SK-N-SH (cell line): Measurements from ENCODE around the gene AGRN. TPM values are rescaled to one million over a fixed set of nuclear protein-coding genes. Genes with fewer than 3 reads are reported as not detected.

Experiments
- CTCF ChIA-PET: fragments of 300-600, 350-600 bp; formaldehyde crosslinking; extraction: SDS; loops from one replicate; lab custom pipeline; 2021; lab: Yijun Ruan, JAX
- POLR2A ChIA-PET: fragments of 350-600 bp; sonication (Branson Sonifier 250); formaldehyde crosslinking; extraction: SDS; loops from one replicate; lab custom pipeline; 2020; ENCODE audit warnings: antibody characterized with exemption, inconsistent platforms; lab: Yijun Ruan, JAX
- DNase-seq: peaks from one replicate; pipeline ENCODE4 v3.0.0; 2012
- H2AFZ ChIP-seq: fragments of 200-600 bp; sonication (generic); 2 replicates; pipeline ENCODE4 v1.8.1; 2016; ENCODE audit warnings: antibody characterized with exemption, mild to moderate bottlenecking, low read depth
- H3F3A ChIP-seq: fragments of 200-600 bp; sonication (generic); replicated peaks from 2 replicates; pipeline ENCODE3; 2016; ENCODE audit warnings: antibody characterized with exemption, mild to moderate bottlenecking; ENCODE audit not compliant: insufficient read depth
- H3K27ac ChIP-seq, 2 experiments: fragments of 200-500 bp in 1 of 2; fragments of 200-600 bp in 1 of 2; sonication (Bioruptor generic) in 1 of 2; sonication (generic), shearing (Covaris generic) in 1 of 2; 2 replicates each; pipeline versions ENCODE4 v1.5.1 to v1.6.1; 2014 to 2016; ENCODE audit warnings: low read depth in 2 of 2, inconsistent platforms in 1 of 2, low read length in 1 of 2, mild to moderate bottlenecking in 1 of 2, mixed read lengths in 1 of 2
- H3K27me3 ChIP-seq: fragments of 200-600 bp; sonication (generic), shearing (Covaris generic); 2 replicates; pipeline ENCODE4 v1.6.1; 2016; ENCODE audit warnings: mixed run types; ENCODE audit not compliant: insufficient read depth
- H3K36me3 ChIP-seq, 2 experiments: fragments of 200-500 bp in 1 of 2; fragments of 200-600 bp in 1 of 2; sonication (Bioruptor generic) in 1 of 2; sonication (generic) in 1 of 2; replicated peaks in 1 of 2; 2 replicates each; pipeline versions ENCODE3 to v1.5.1; 2014 to 2016; ENCODE audit warnings: low read length in 1 of 2, mild to moderate bottlenecking in 1 of 2; ENCODE audit not compliant: insufficient read depth in 2 of 2, control insufficient read depth in 1 of 2
- H3K4me1 ChIP-seq, 2 experiments: fragments of 200-500 bp in 1 of 2; fragments of 200-600 bp in 1 of 2; sonication (Bioruptor generic) in 1 of 2; sonication (generic), shearing (Covaris generic) in 1 of 2; 2 replicates each; pipeline versions ENCODE4 v1.5.1 to v1.6.1; 2014 to 2016; ENCODE audit warnings: low read depth in 1 of 2, low read length in 1 of 2, mixed run types in 1 of 2; ENCODE audit not compliant: insufficient read depth in 2 of 2, control insufficient read depth in 1 of 2
- H3K4me2 ChIP-seq: fragments of 200-600 bp; sonication (generic), shearing (Covaris generic); 2 replicates; pipeline ENCODE4 v1.6.1; 2017; ENCODE audit warnings: mixed run types
- H3K4me3 ChIP-seq, 2 experiments: fragments of 200-500 bp in 1 of 2; fragments of 200-600 bp in 1 of 2; sonication (Bioruptor generic) in 1 of 2; sonication (generic), shearing (Covaris generic) in 1 of 2; 2 replicates each; pipeline versions ENCODE4 v1.5.1 to v1.8.1; 2014 to 2016; ENCODE audit warnings: low read depth in 2 of 2, inconsistent platforms in 1 of 2, low read length in 1 of 2, mild to moderate bottlenecking in 1 of 2, mixed read lengths in 1 of 2, moderate library complexity in 1 of 2
- H3K79me2 ChIP-seq: fragments of 200-600 bp; sonication (generic); 2 replicates; pipeline ENCODE4 v1.8.1; 2017; ENCODE audit warnings: mild to moderate bottlenecking; ENCODE audit not compliant: insufficient read depth
- H3K9ac ChIP-seq: fragments of 200-600 bp; sonication (generic); 2 replicates; pipeline ENCODE4 v1.6.1; 2017; ENCODE audit warnings: mixed run types
- H3K9me2 ChIP-seq: fragments of 200-600 bp; sonication (generic); 2 replicates; pipeline ENCODE4 v1.6.1; 2017; ENCODE audit warnings: mixed run types
- H3K9me3 ChIP-seq: fragments of 200-600 bp; sonication (generic); 2 replicates; pipeline ENCODE4 v1.6.1; 2017; ENCODE audit warnings: mixed run types, mild to moderate bottlenecking, moderate library complexity
- H4K20me1 ChIP-seq: fragments of 200-600 bp; sonication (generic); 2 replicates; pipeline ENCODE4 v1.6.1; 2017; ENCODE audit warnings: mild to moderate bottlenecking, mixed run types; ENCODE audit not compliant: insufficient read depth
- EZH2phosphoT487 ChIP-seq: fragments of 200-600 bp; sonication (generic); IDR thresholded peaks from 2 replicates; pipeline ENCODE4 v1.6.1; 2017; ENCODE audit warnings: low read depth, mixed run types, mild to moderate bottlenecking, antibody characterized with exemption, moderate library complexity, borderline replicate concordance
- FOSL2 ChIP-seq: IDR thresholded peaks from 2 replicates; pipeline ENCODE4 v1.4.0; 2012; ENCODE audit warnings: low read depth, mild to moderate bottlenecking, moderate library complexity, borderline replicate concordance
- FOXJ3 ChIP-seq: sonication (generic); formaldehyde crosslinking; IDR thresholded peaks from 2 replicates; pipeline ENCODE4 v1.5.1; 2020; ENCODE audit warnings: mild to moderate bottlenecking, missing genetic modification reagents
- GATA2 ChIP-seq: sonication (generic); formaldehyde crosslinking; IDR thresholded peaks from 2 replicates; pipeline ENCODE4 v1.5.0; 2020; ENCODE audit warnings: mild to moderate bottlenecking, missing genetic modification reagents
- NFIC ChIP-seq: IDR thresholded peaks from 2 replicates; pipeline ENCODE4 v1.4.0; 2012; ENCODE audit warnings: borderline replicate concordance
- NRF1 ChIP-seq: IDR thresholded peaks from 2 replicates; pipeline ENCODE4 v1.6.1; 2012; ENCODE audit warnings: low read depth, mild to moderate bottlenecking, low read length
- PBX3 ChIP-seq: IDR thresholded peaks from 2 replicates; pipeline ENCODE4; 2012
- RCOR1 ChIP-seq: fragments of 150-350 bp; IDR thresholded peaks from 2 replicates; pipeline ENCODE4 v1.6.1; 2017; ENCODE audit warnings: antibody characterized with exemption, low read length
- RFX5 ChIP-seq: IDR thresholded peaks from 2 replicates; pipeline ENCODE4 v1.6.1; 2012; ENCODE audit warnings: mild to moderate bottlenecking, improper control_type of control experiment, low read length
- RXRA ChIP-seq: IDR thresholded peaks from 2 replicates; pipeline ENCODE4 v1.4.0; 2012; ENCODE audit warnings: low read depth, mild to moderate bottlenecking, borderline replicate concordance
- SIN3A ChIP-seq: IDR thresholded peaks from 2 replicates; pipeline ENCODE4 v1.6.1; 2012; ENCODE audit warnings: low read depth, mild to moderate bottlenecking, low read length, moderate library complexity, borderline replicate concordance
- TAF1 ChIP-seq: IDR thresholded peaks from 2 replicates; pipeline ENCODE4 v1.6.1; 2012; ENCODE audit warnings: low read depth, mild to moderate bottlenecking, low read length, moderate library complexity, borderline replicate concordance
- TCF12 ChIP-seq: IDR thresholded peaks from 2 replicates; pipeline ENCODE4 v1.4.0; 2012
- WGBS: methylation state at CpG from one replicate; pipeline ENCODE4 v1.1.6; 2017; ENCODE audit warnings: low lambda C conversion rate; 5-methylcytosine and 5-hydroxymethylcytosine counted together
- polyA plus RNA-seq, 3 experiments: library from polyadenylated mRNA; depleted of rRNA; stranded (reverse); fragments of >200 nt; gene quantifications; 2 replicates each; pipeline ENCODE4 v1.2.3, GENCODE V29; 2012
- TF ChIP-seq, protein P1 (sequence below): IDR thresholded peaks from 2 replicates; pipeline ENCODE4 v1.4.0; 2012; ENCODE audit warnings: low read depth, borderline replicate concordance
- TF ChIP-seq, protein P2 (sequence below): IDR thresholded peaks from 2 replicates; pipeline ENCODE4 v1.6.1; 2012; ENCODE audit warnings: mild to moderate bottlenecking, low read depth, low read length, moderate library complexity

AGRN gene
- polyA plus RNA-seq, 1 of the 3 experiments (the other 2 are of a cell fraction) = 31.6 TPM

DNA sequence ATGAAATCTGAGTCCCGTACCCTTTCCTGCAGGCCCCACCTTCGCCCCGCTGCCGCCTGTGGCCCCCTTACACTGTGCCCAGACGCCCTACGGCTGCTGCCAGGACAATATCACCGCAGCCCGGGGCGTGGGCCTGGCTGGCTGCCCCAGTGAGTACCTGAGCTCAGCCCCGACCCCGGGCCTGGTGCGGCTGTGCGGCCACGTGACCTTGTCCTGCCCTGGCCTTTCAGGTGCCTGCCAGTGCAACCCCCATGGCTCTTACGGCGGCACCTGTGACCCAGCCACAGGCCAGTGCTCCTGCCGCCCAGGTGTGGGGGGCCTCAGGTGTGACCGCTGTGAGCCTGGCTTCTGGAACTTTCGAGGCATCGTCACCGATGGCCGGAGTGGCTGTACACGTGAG, 25.2 kb downstream of the AGRN start:
- Histone ChIP-seq H3K9me2 (no peaks in the 10 kb centered on the region), H3K9me3 (no peaks in the 10 kb centered on the region), H3F3A (no peaks in the 10 kb centered on the region), H3K36me3 (peaks cover 0 to 25% of the 10 kb centered on the region in 2 experiments), H2AFZ (no peak overlapping the region), H3K4me1 (peaks cover 0 to 7% of the 10 kb centered on the region in 2 experiments; a peak in 1 of 4 replicates), H3K27ac (no peak overlapping the region), H4K20me1 (no peaks in the 10 kb centered on the region), H3K4me2 (no peak overlapping the region), H3K4me3 (no peak overlapping the region), H3K9ac (no peak overlapping the region), H3K27me3 (no peaks in the 10 kb centered on the region), H3K79me2 (no peaks in the 10 kb centered on the region)
- TF ChIP-seq RCOR1 (no peak), FOSL2 (no peak), RXRA (no peak), RFX5 (no peak), EZH2phosphoT487 (no peak), TCF12 (no peak), TAF1 (no peak), NRF1 (no peak), FOXJ3 (CRISPR knock-in tag) (no peak), NFIC (no peak), SIN3A (no peak), GATA2 (CRISPR knock-in tag) (no peak)
- TF ChIP-seq, protein P1, sequence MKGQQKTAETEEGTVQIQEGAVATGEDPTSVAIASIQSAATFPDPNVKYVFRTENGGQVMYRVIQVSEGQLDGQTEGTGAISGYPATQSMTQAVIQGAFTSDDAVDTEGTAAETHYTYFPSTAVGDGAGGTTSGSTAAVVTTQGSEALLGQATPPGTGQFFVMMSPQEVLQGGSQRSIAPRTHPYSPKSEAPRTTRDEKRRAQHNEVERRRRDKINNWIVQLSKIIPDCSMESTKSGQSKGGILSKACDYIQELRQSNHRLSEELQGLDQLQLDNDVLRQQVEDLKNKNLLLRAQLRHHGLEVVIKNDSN = no peak
- TF ChIP-seq, protein P2, sequence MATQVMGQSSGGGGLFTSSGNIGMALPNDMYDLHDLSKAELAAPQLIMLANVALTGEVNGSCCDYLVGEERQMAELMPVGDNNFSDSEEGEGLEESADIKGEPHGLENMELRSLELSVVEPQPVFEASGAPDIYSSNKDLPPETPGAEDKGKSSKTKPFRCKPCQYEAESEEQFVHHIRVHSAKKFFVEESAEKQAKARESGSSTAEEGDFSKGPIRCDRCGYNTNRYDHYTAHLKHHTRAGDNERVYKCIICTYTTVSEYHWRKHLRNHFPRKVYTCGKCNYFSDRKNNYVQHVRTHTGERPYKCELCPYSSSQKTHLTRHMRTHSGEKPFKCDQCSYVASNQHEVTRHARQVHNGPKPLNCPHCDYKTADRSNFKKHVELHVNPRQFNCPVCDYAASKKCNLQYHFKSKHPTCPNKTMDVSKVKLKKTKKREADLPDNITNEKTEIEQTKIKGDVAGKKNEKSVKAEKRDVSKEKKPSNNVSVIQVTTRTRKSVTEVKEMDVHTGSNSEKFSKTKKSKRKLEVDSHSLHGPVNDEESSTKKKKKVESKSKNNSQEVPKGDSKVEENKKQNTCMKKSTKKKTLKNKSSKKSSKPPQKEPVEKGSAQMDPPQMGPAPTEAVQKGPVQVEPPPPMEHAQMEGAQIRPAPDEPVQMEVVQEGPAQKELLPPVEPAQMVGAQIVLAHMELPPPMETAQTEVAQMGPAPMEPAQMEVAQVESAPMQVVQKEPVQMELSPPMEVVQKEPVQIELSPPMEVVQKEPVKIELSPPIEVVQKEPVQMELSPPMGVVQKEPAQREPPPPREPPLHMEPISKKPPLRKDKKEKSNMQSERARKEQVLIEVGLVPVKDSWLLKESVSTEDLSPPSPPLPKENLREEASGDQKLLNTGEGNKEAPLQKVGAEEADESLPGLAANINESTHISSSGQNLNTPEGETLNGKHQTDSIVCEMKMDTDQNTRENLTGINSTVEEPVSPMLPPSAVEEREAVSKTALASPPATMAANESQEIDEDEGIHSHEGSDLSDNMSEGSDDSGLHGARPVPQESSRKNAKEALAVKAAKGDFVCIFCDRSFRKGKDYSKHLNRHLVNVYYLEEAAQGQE = no peak
- ChIA-PET POLR2A (no interaction called here), CTCF (interaction anchor here (0.8 to 1.2 kb wide), 4 partner anchors 19 to 61 kb away, joined by 3 to 6 read pairs (median 3); no protein-coding TSS in a partner anchor)
- WGBS = 100% methylated on average over 9 of the region's 23 CpGs
- no peak for DNase-seq

DNA sequence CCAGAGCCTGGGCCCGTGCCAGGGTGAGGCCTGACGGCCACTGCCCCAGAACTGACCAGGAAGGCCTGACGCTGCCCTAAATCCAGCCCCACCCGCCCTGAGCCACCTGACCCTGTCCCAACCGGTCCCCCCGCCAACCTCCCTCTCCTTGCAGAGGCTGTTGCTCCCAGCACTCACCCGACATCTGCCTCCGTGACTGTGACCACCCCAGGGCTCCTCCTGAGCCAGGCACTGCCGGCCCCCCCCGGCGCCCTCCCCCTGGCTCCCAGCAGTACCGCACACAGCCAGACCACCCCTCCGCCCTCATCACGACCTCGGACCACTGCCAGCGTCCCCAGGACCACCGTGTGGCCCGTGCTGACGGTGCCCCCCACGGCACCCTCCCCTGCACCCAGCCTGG, 26.3 kb downstream of the AGRN start:
- 100% methylated on average over 12 of the region's 20 CpGs for WGBS
- H3K9ac ChIP-seq = no peak overlapping the region
- H3K36me3 ChIP-seq = peaks cover 0 to 25% of the 10 kb centered on the region in 2 experiments
- H3K79me2 ChIP-seq = no peaks in the 10 kb centered on the region
- no peaks in the 10 kb centered on the region for H4K20me1 ChIP-seq
- H3K9me3 ChIP-seq = no peaks in the 10 kb centered on the region
- ChIA-PET CTCF (no interaction called here), POLR2A (no interaction called here)
- H3K27ac ChIP-seq = no peak overlapping the region
- no peaks in the 10 kb centered on the region for H3K27me3 ChIP-seq
- H3K4me1 ChIP-seq = peaks cover 0 to under 1% of the 10 kb centered on the region in 2 experiments; a peak in 1 of 4 replicates
- H3K4me3 ChIP-seq = no peak overlapping the region
- H3K4me2 ChIP-seq = no peak overlapping the region
- H3K9me2 ChIP-seq = no peaks in the 10 kb centered on the region
- TF ChIP-seq PBX3 = no peak
- no peak overlapping the region for H2AFZ ChIP-seq
- no peak for DNase-seq
- H3F3A ChIP-seq = no peaks in the 10 kb centered on the region
